ENCODE data around the gene HDAC4.

The HDAC4 gene

GRCh38 chr2:239033801-239034560 is 366.8 kb downstream of the HDAC4 start:
- DNase-seq = no peak

- no peak for DNase-seq
Observed at GRCh38 chr2:239029958-239030357, 370.9 kb downstream of the HDAC4 start.

- DNase-seq = no peak
Observed at GRCh38 chr2:239028253-239028619, 372.6 kb downstream of the HDAC4 start.

GRCh38 chr2:239027391-239028252 is 373.2 kb downstream of the HDAC4 start:
- DNase-seq = no peak

GRCh38 chr2:239026711-239027361 is 374.0 kb downstream of the HDAC4 start:
- DNase-seq = no peak

- DNase-seq = no peak
Observed at GRCh38 chr2:239025951-239026461, 374.8 kb downstream of the HDAC4 start.

- DNase-seq = no peak
Observed at GRCh38 chr2:239025096-239025801, 375.6 kb downstream of the HDAC4 start.

GRCh38 chr2:239024226-239024625 is 376.6 kb downstream of the HDAC4 start:
- no peak for DNase-seq

GRCh38 chr2:239022437-239023260 is 378.2 kb downstream of the HDAC4 start:
- DNase-seq = no peak

- DNase-seq = no peak
Observed at GRCh38 chr2:239021651-239022436, 379.0 kb downstream of the HDAC4 start.

- DNase-seq = no peak
Observed at GRCh38 chr2:239021224-239021623, 379.6 kb downstream of the HDAC4 start.

- DNase-seq = no peak
Observed at GRCh38 chr2:239020541-239021041, 380.2 kb downstream of the HDAC4 start.

GRCh38 chr2:239019183-239019581 is 381.6 kb downstream of the HDAC4 start:
- DNase-seq = no peak

- DNase-seq = no peak
Observed at GRCh38 chr2:239018271-239019182, 382.3 kb downstream of the HDAC4 start.

- no peak for DNase-seq
Observed at GRCh38 chr2:239017491-239018098, 383.2 kb downstream of the HDAC4 start.

GRCh38 chr2:239015901-239016675 is 384.7 kb downstream of the HDAC4 start:
- no peak for DNase-seq

- no peak for DNase-seq
Observed at GRCh38 chr2:239015218-239015900, 385.5 kb downstream of the HDAC4 start.
